GM12891 (cell line): ENCODE data around the gene XBP1.
"Not testable (repeated sequence)": the region's sequence is repeated elsewhere in the genome, so short reads cannot be mapped to it uniquely, and the experiment has no call there.

ENCODE experiments used
- DNase-seq: peaks from one replicate; pipeline ENCODE4 v3.0.0; 2011; ENCODE audit warnings: low spot score; ENCODE audit not compliant: insufficient read length
- FAIRE-seq: peaks from 2 replicates; lab custom pipeline; 2011; peaks lifted over from hg19 to GRCh38; lab: Jason Lieb, UNC
- PAX5 ChIP-seq: IDR thresholded peaks from 2 replicates; pipeline ENCODE4 v1.6.1; 2011; ENCODE audit warnings: low read length, moderate library complexity, mild to moderate bottlenecking; ENCODE audit not compliant: insufficient read depth, severe bottlenecking
- POLR2A ChIP-seq: IDR thresholded peaks from 2 replicates; pipeline ENCODE4 v1.6.1; 2011; ENCODE audit warnings: low read depth, low read length, control low read depth
- POLR2AphosphoS5 ChIP-seq: IDR thresholded peaks from 2 replicates; pipeline ENCODE4 v1.6.1; 2011; ENCODE audit warnings: low read depth, low read length, control low read depth
- POU2F2 ChIP-seq: IDR thresholded peaks from 2 replicates; pipeline ENCODE4 v1.6.1; 2011; ENCODE audit warnings: low read depth, mild to moderate bottlenecking, control low read depth, low read length, moderate library complexity
- SPI1 ChIP-seq: IDR thresholded peaks from 2 replicates; pipeline ENCODE4 v1.6.1; 2011; ENCODE audit warnings: low read depth, low read length, control low read depth
- TAF1 ChIP-seq: IDR thresholded peaks from 2 replicates; pipeline ENCODE4 v1.6.1; 2011; ENCODE audit warnings: low read depth, low read length, control low read depth

Gene XBP1

GRCh38 chr22:28772633-28773460 is 27.5 kb downstream of the XBP1 start, which contains the start of gene CCDC117:
Gene CCDC117, plus strand, starts transcription at chr22:28772695. Its CDS starts 155 bp downstream, at chr22:28772850.
- TF ChIP-seq POLR2A (peak; percentile 76), TAF1 (no peak), PAX5 (no peak), SPI1 (no peak), POLR2AphosphoS5 (peak; percentile 66), POU2F2 (peak; percentile 36; the same call in 1 of the 2 replicates)
- peak; percentile 95 for DNase-seq
- FAIRE-seq, result peak; percentile 95

- TF ChIP-seq SPI1 (no peak), POLR2A (no peak), POU2F2 (no peak), PAX5 (no peak), TAF1 (no peak), POLR2AphosphoS5 (no peak)
- DNase-seq (no peak), FAIRE-seq (no peak)
Observed at GRCh38 chr22:28771195-28771791, 29.1 kb downstream of the XBP1 start.

- FAIRE-seq (no peak), DNase-seq (no peak)
- TF ChIP-seq SPI1, result no peak
- no peak for TF ChIP-seq POLR2A
- TF ChIP-seq PAX5, result no peak
- no peak for TF ChIP-seq TAF1
- no peak for TF ChIP-seq POU2F2
- TF ChIP-seq POLR2AphosphoS5, result no peak
Observed at GRCh38 chr22:28769394-28770085, 30.8 kb downstream of the XBP1 start.

- TF ChIP-seq POU2F2, result no peak
- TF ChIP-seq TAF1, result no peak
- TF ChIP-seq SPI1, result no peak
- TF ChIP-seq PAX5, result no peak
- no peak for TF ChIP-seq POLR2A
- TF ChIP-seq POLR2AphosphoS5, result no peak
- DNase-seq (no peak), FAIRE-seq (no peak)
Observed at GRCh38 chr22:28768701-28769393, 31.5 kb downstream of the XBP1 start.

GRCh38 chr22:28766628-28767027 is 33.7 kb downstream of the XBP1 start:
- FAIRE-seq (no peak), DNase-seq (no peak)
- no peak for TF ChIP-seq POU2F2
- TF ChIP-seq SPI1, result no peak
- TF ChIP-seq POLR2A, result no peak
- TF ChIP-seq TAF1, result no peak

GRCh38 chr22:28762000-28762399 is 38.4 kb downstream of the XBP1 start:
- not testable (repeated sequence) for DNase-seq, FAIRE-seq

GRCh38 chr22:28761449-28761755 is 39.0 kb downstream of the XBP1 start:
- DNase-seq (no peak), FAIRE-seq (no peak)
- TF ChIP-seq POU2F2, result no peak
- no peak for TF ChIP-seq SPI1
- no peak for TF ChIP-seq TAF1
- no peak for TF ChIP-seq POLR2A
- no peak for TF ChIP-seq POLR2AphosphoS5
- TF ChIP-seq PAX5, result no peak

- TF ChIP-seq TAF1 (no peak), SPI1 (peak; percentile 39; the same call in 1 of the 2 replicates)
- FAIRE-seq, result no peak
- no peak for DNase-seq
Observed at GRCh38 chr22:28759861-28760560, 40.4 kb downstream of the XBP1 start.

- FAIRE-seq, DNase-seq: not testable (repeated sequence)
Observed at GRCh38 chr22:28754512-28754911, 45.9 kb downstream of the XBP1 start.
